ENCODE data around the gene NR2C2AP.
A peak's percentile ranks its signal among the peaks of the same experiment; 100 is the strongest.
"Not testable (repeated sequence)": the region's sequence is repeated elsewhere in the genome, so short reads cannot be mapped to it uniquely, and the experiment has no call there.

The NR2C2AP gene

DNA sequence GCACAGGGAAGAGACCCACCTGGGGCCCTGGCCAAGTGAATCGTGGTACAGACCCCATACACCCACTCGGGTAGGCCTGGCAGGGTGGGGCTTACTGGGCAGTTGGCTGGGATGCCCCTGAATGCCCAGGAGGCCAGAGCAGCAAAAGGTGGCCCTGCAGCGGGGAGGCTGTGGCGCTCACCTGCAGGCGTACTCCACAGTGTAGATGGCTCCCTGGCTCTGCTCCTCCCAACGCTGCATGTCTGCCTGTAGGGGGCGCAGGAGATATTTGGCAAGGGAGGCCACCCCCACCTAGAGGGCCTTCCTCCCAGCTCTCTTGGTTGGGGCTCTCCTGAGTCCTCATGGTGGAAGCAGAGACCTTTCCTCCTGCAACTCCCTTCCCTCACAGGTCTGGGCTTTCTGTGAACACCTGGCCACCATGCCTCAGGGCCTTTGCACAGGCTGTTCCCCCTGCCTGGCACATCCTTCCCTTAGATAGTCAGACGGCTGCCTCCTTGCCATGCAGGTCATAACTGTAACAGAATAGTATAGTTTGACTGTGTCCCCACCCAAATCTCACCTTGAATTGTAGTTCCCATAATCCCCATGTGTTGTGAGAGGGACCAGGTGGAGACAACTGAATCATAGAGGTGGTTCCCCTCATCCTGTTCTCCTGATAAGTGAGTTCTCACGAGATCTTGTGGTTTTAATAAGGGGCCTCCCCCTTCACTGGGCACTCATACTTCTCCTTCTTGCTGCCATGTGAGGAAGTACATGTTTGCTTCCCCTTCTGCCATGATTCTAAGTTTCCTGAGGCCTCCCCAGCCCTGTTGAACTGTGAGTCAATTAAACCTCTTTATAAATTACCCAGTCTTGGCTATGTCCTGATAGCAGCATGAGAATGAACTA, 17.1 kb downstream of the NR2C2AP start:
- Mint-ChIP-seq H3K4me1 (ENCODE audit: low read depth) (peaks cover 44% of the 10 kb centered on the region), H3K4me3 (no peak overlapping the region), H3K27me3 (no peaks in the 10 kb centered on the region), H3K36me3 (ENCODE audit: low read depth) (peaks cover 88% of the 10 kb centered on the region), H3K27ac (peak overlapping the region; percentile 46), H3K9me3 (peaks cover 17% of the 10 kb centered on the region)
- intact Hi-C loops (cut with micrococcal nuclease), result no loop called here

GRCh38 chr19:19181488-19181998, 21.7 kb downstream of the NR2C2AP start:
- H3K4me3 Mint-ChIP-seq, result no peak overlapping the region
- peaks cover 95% of the 10 kb centered on the region for H3K36me3 Mint-ChIP-seq (ENCODE audit: low read depth)
- H3K27me3 Mint-ChIP-seq, result no peaks in the 10 kb centered on the region
- peaks cover 10% of the 10 kb centered on the region for H3K4me1 Mint-ChIP-seq (ENCODE audit: low read depth)
- H3K27ac Mint-ChIP-seq, result no peak overlapping the region
- intact Hi-C loops (cut with micrococcal nuclease), result no loop called here
- peaks cover 9% of the 10 kb centered on the region for H3K9me3 Mint-ChIP-seq

- no peaks in the 10 kb centered on the region for H3K9me3 Mint-ChIP-seq
- no peaks in the 10 kb centered on the region for H3K27me3 Mint-ChIP-seq
- H3K36me3 Mint-ChIP-seq (ENCODE audit: low read depth), result peaks cover 95% of the 10 kb centered on the region
- H3K4me3 Mint-ChIP-seq, result no peak overlapping the region
- intact Hi-C loops (cut with micrococcal nuclease), result no loop called here
- H3K4me1 Mint-ChIP-seq (ENCODE audit: low read depth), result no peaks in the 10 kb centered on the region
- H3K27ac Mint-ChIP-seq, result no peak overlapping the region
These were observed 23.4 kb downstream of the NR2C2AP start for GRCh38 chr19:19179548-19180441.

GRCh38 chr19:19176950-19177349, 26.3 kb downstream of the NR2C2AP start:
- peaks cover under 1% of the 10 kb centered on the region for H3K27me3 Mint-ChIP-seq
- H3K4me1 Mint-ChIP-seq (ENCODE audit: low read depth), result peaks cover 10% of the 10 kb centered on the region
- intact Hi-C loops (cut with micrococcal nuclease), result no loop called here
- H3K4me3 Mint-ChIP-seq, result no peak overlapping the region
- H3K36me3 Mint-ChIP-seq (ENCODE audit: low read depth), result peaks cover 86% of the 10 kb centered on the region
- no peak overlapping the region for H3K27ac Mint-ChIP-seq
- H3K9me3 Mint-ChIP-seq, result no peaks in the 10 kb centered on the region

GRCh38 chr19:19173243-19173642, 30.0 kb downstream of the NR2C2AP start:
- intact Hi-C loops (cut with micrococcal nuclease); H3K9me3 Mint-ChIP-seq; H3K27ac Mint-ChIP-seq: not testable (repeated sequence)

DNA sequence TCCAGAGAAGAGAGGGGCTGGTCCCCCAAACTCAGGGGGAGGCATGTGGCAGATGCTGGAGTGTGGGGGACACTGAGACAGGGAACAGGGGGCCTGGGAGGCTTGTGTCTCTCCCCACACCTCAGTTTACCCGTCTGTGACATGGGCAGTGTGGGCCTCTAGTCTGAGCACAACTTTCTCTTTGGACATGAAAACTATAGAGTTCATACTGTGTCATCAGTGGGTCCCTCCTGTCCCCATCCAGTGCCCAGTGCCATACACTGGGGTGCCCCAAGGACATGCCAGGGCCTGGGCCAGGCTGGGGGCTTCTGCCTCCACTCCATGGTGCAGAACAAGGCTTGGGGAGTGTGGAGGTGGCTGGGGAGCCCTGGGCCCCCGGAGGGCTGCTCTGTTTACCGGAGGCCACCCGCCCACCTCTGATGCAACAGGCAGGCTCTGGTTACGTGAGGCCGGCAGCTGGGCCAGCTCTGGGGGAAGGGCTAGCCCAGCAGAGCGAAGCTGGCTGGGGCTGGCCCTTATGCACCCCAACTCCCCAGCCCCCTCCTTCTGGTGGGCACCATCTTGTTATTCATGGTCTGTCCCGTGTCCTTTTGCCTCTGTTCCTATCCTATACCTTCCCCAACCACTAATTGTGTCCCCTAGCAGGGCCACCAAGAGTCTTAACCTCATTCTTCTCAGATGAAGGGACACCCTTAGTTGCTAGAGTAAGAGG, 31.2 kb downstream of the NR2C2AP start:
- Mint-ChIP-seq H3K4me1 (ENCODE audit: low read depth) (peaks cover 27% of the 10 kb centered on the region), H3K36me3 (ENCODE audit: low read depth) (peaks cover 52% of the 10 kb centered on the region), H3K27ac (no peak overlapping the region), H3K27me3 (peaks cover 23% of the 10 kb centered on the region), H3K9me3 (no peaks in the 10 kb centered on the region), H3K4me3 (no peak overlapping the region)
- intact Hi-C loops (cut with micrococcal nuclease), result no loop called here

More at GRCh38 chr19:19173243-19173642, 30.0 kb downstream of the NR2C2AP start:
- Mint-ChIP-seq H3K36me3 (ENCODE audit: low read depth) (peaks cover 64% of the 10 kb centered on the region), H3K27me3 (peaks cover 23% of the 10 kb centered on the region), H3K4me1 (ENCODE audit: low read depth) (peaks cover 27% of the 10 kb centered on the region)
- H3K4me3 Mint-ChIP-seq, result not testable (repeated sequence)

DNA sequence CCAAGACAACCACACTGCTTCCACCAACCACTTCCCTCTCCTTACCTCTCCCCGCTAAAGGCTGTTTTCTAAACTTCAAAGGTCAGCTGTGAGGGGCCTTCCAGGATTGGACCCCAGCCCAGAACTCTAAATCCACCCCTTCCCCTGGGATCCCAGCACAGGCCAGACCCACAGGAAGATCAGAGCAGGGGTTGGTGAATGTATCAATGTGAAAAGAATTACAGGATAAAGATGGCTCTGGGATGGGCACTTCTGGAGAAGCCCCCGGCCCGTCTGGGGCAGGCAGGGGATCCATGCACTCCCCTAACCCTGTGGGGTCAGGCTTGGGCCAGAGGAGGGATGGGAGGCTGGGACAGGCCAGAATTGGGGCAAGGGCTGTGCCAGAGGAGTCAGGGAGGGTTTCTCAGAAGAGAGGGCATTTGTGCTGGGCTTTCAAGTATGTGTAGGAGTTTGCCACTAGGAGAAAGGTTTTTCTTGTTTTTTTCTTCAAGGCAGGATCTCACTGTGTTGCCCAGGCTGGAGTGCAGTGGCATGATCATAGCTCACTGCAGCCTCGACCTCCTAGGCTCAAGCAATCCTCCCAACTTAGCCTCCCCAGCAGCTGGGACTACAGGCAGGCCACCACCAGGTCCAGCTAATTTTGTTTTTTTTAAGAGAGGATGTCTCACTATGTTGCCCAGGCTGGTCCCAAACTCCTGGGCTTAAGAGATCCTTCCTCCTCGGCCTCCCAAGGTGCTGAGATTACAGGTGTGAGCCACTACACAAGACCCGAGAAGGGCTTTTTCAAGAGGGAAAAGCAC, 32.1 kb downstream of the NR2C2AP start:
- Mint-ChIP-seq H3K36me3 (ENCODE audit: low read depth) (peaks cover 43% of the 10 kb centered on the region), H3K4me3 (no peak overlapping the region), H3K27ac (no peak overlapping the region), H3K4me1 (ENCODE audit: low read depth) (peaks cover 27% of the 10 kb centered on the region), H3K9me3 (no peaks in the 10 kb centered on the region), H3K27me3 (peaks cover 23% of the 10 kb centered on the region)
- intact Hi-C loops (cut with micrococcal nuclease), result no loop called here

- Mint-ChIP-seq H3K27me3 (peaks cover 23% of the 10 kb centered on the region), H3K4me3 (peak within 1 kb of the TSS; percentile 52), H3K4me1 (ENCODE audit: low read depth) (peaks cover 27% of the 10 kb centered on the region), H3K27ac (no peak within 1 kb of the TSS), H3K36me3 (ENCODE audit: low read depth) (peaks cover 35% of the 10 kb centered on the region), H3K9me3 (no peaks in the 10 kb centered on the region)
- intact Hi-C loops (cut with micrococcal nuclease), result no loop called here
These were observed 33.0 kb downstream of the NR2C2AP start, which contains the start of gene MEF2B for GRCh38 chr19:19170053-19170872. TSS of gene MEF2B (minus strand) at chr19:19170263. CDS start at chr19:19150735, 19,528 bp downstream.

DNA sequence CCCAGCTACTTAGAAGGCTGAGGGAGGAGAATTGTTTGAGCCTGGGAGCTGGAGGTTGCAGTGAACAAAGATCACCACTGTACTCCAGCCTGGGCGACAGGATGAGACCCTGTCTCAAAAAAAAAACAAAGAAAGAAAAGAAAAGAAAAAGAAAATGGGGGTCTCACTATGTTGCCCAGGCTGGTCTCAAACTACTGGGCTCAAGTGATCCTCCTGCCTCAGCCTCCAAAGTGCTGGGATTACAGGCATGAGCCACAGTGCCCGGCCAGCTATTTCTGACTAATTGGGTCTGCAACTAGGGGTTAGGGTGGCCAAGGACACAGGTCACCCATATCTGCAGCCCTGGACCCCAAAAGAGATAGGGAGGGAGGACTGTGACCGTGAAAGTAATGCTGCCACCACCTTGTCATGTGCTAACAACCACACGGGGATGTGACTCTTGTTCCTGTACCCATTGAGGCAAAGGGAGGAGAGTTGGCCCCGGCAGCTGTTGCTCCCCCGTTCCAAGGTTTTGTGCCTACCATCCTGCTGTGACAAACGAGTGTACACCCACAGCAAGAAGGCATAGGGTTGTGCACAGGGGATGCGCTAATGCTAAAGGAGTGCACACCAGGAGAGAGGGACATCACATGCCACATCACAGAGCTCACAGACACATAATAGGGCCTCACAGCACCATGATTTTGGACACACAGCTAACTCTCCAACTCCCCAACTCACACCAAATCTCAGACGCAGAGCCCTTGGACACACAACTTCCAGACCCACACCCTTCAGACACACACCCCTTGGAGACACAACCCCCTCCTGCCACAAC, 33.8 kb downstream of the NR2C2AP start:
- intact Hi-C loops (cut with micrococcal nuclease), result no loop called here
- Mint-ChIP-seq H3K27me3 (peaks cover 23% of the 10 kb centered on the region), H3K9me3 (no peaks in the 10 kb centered on the region), H3K27ac (no peak overlapping the region), H3K36me3 (ENCODE audit: low read depth) (peaks cover 35% of the 10 kb centered on the region), H3K4me1 (ENCODE audit: low read depth) (peaks cover 27% of the 10 kb centered on the region), H3K4me3 (peak overlapping the region; percentile 52)

DNA sequence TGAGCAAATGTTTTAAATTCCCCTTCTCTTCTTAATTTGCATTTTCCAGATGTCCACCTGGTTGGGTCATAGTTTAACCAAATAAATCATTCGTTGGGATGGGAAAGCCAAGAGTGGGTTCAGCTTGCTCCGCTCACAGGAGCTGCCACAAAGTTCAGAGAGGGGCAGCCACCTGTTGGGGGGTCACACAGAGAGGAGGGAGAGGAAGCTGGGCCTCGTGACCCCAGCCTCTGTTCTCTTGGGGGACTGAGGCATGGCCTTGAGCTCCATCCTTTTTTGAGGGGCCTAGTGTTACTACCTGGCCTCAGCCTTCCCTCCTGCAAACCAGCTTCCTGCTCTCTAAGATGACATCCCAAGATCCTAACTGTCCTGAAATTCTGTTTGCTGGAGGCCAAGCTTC, 35.6 kb downstream of the NR2C2AP start:
- H3K27ac Mint-ChIP-seq, result no peak overlapping the region
- intact Hi-C loops (cut with micrococcal nuclease), result no loop called here
- H3K27me3 Mint-ChIP-seq, result peaks cover 23% of the 10 kb centered on the region
- H3K9me3 Mint-ChIP-seq, result no peaks in the 10 kb centered on the region
- peaks cover 23% of the 10 kb centered on the region for H3K4me1 Mint-ChIP-seq (ENCODE audit: low read depth)
- H3K4me3 Mint-ChIP-seq, result no peak overlapping the region
- peaks cover 28% of the 10 kb centered on the region for H3K36me3 Mint-ChIP-seq (ENCODE audit: low read depth)

- H3K9me3 Mint-ChIP-seq, result no peaks in the 10 kb centered on the region
- intact Hi-C loops (cut with micrococcal nuclease), result no loop called here
- peaks cover 8% of the 10 kb centered on the region for H3K27me3 Mint-ChIP-seq
- H3K4me1 Mint-ChIP-seq (ENCODE audit: low read depth), result peaks cover 9% of the 10 kb centered on the region
- no peak overlapping the region for H3K27ac Mint-ChIP-seq
- peaks cover 6% of the 10 kb centered on the region for H3K36me3 Mint-ChIP-seq (ENCODE audit: low read depth)
- no peak overlapping the region for H3K4me3 Mint-ChIP-seq
These were observed 37.8 kb downstream of the NR2C2AP start for GRCh38 chr19:19165396-19165795.

GRCh38 chr19:19162495-19162894, 40.7 kb downstream of the NR2C2AP start:
- intact Hi-C loops (cut with micrococcal nuclease), result no loop called here
- Mint-ChIP-seq H3K36me3 (ENCODE audit: low read depth) (peaks cover 14% of the 10 kb centered on the region), H3K4me1 (ENCODE audit: low read depth) (no peaks in the 10 kb centered on the region), H3K4me3 (no peak overlapping the region), H3K27me3 (no peaks in the 10 kb centered on the region), H3K9me3 (no peaks in the 10 kb centered on the region), H3K27ac (no peak overlapping the region)

Measured in dendritic cell treated with granulocyte-macrophage colony-stimulating factor and Interleukin-4, amounts not matched to agents 40 ng/mL and 50 ng/mL, for 4 days (primary cell).